HG02610 (cell line): Measurements from ENCODE around the gene RBBP4.

Source experiments
- ATAC-seq: cut with Tn5 transposase; IDR thresholded peaks from one replicate; pipeline ENCODE4 v1.9.1; 2021; ENCODE audit warnings: mild to moderate bottlenecking, moderate library complexity; ENCODE audit not compliant: unreplicated experiment

Gene RBBP4

GRCh38 chr1:32717503-32717902 lies 66.5 kb downstream of the RBBP4 start:
- no peak for ATAC-seq

DNA sequence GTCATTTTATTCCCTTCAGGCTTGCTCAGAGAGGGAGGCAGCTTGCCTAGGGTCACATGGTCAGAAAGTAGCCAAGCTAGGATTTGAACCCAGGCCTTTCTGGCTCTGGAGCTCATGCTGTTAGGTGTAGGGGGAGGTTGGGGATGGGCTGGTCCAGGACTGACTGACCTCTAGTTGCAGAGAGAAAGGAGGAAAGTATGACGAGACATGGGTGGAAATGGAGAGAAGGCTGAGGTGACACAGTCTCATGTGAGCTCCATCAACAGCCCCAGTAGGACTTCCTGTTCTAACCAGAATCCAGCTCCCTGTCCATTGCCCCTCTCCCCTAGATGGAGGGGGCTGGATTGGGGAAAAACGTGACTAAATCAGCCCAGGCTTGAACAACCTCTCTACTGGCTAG lies 67.0 kb downstream of the RBBP4 start:
- no peak for ATAC-seq

DNA sequence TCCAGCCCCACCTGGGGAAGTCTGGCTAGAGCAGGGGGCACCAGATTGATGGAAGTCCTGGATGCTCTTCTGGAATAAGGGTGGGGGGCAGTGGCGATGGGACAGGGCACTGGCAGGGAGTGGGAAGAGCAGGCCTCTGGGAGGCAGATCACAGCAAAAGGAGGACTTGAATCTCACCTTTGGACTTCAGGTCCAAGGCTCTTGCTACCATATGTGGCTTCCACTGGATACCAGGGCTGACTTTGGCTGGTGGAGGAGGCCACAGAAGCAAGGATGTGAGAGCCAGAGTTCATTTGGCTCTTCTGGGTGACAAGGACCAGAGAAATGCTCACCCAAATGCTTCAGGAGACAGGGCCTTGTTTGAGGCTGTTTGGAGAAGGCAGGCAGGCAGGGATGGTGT lies 67.5 kb downstream of the RBBP4 start:
- ATAC-seq = no peak

DNA sequence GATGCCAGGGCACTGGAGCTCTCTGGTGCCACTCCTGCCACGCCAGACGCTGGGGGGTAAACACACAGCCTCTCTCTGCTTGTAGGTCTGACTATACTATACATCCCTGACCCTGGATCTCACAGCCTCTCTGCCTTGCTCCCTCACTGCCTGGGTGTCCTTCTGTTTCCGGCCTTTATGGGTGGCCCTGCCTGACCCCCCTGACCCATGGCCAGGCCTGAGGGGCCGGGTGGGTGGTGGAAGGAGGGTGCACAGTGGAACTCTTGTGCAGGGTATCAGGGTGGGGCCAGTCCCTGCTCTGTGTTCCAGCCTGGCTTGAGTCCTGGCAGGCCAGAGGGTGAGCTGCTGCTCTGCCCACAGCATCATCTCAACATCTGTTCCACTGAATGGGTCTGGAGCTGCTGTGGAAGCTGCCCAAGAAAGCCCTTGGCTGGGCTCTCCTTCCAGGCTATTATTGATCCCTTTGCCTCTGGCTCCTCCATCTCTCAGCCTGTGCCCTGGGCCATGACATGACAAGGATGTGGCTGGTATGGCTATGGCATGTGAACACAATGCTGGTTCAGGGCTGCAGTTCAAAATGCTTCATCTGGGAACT lies 68.8 kb downstream of the RBBP4 start:
- ATAC-seq = no peak

- no peak for ATAC-seq
These were observed 73.9 kb downstream of the RBBP4 start for GRCh38 chr1:32724678-32725614.

- no peak for ATAC-seq
These were observed 74.6 kb downstream of the RBBP4 start for GRCh38 chr1:32725615-32725982.

- no peak for ATAC-seq
These were observed 76.9 kb downstream of the RBBP4 start for GRCh38 chr1:32727876-32728275.

DNA sequence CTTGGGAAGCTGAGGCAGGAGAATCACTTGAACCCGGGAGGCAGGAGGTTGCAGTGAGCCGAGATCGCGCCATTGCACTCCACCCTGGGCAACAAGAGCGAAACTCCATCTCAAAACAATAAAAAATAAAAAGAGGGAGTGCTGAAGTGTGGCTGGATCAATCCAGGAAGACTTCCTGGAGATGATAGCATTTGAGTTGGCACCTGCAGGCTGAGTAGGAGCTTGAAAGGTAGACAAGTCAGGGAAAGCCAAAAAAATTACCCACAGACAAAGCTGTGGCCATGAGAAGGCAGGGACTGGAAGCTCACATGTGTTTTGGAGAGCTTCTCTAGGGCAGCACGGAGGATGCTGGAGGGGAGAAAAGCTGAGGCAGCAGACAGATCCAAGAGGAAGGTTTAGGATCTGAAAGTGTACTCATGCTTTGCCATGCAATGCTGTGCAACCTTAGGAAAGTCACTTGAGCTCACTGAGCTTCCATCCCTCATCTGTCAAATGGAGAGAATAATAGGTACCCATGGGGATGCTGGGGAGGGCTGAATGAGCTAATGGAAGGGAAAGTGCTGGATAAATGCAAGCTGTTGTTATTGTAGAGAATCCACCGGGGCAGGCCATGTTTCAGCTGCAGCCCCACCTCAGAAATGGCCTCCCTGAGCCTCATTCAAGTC lies 77.5 kb downstream of the RBBP4 start:
- no peak for ATAC-seq

- no peak for ATAC-seq
These were observed 78.4 kb downstream of the RBBP4 start for GRCh38 chr1:32729254-32730046.

DNA sequence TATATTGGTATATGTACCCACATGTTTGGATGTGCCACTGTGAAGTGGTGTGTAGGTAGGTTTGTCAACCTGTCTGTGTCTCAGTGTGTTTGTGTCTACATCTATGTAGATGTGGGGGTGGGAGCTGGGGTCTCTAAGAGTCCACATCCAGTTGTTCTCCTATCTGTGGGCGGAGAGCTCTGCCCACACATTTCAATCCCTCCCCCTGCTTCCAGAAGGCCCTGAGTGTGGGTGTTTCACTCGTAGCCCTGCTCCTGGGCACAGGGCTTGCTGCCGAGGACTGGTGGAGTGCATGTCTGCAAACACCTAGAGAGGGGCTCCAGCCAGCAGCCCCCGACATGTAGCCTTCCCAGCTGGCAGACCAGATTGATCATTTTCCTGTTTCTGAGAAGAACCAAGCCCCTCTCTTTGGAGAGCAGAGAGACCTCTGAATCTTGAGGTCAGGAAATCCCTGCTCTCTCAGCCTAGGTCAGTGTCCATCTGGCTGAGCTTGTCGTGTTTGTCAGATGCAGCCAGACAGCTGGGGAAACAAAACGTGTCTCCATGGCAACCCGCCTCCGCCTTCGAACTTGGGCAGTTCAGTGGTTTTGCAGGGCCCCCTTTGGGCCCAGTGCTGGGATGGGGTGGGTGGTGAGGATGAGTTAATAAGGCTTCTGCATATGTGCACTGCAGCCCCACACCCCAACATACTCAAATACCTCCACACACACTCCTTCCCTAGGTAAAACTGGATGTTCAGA lies 82.7 kb downstream of the RBBP4 start:
- no peak for ATAC-seq
